Thyroid gland (tissue), 4 donors: ENCODE results near the gene CTSH.

ENCODE experiments used
- CTCF ChIP-seq, 6 experiments: fragments of 200-600 bp in 3 of 6; fragments of 450-650 bp in 3 of 6; sonication (generic) in 3 of 6; IDR thresholded peaks; one replicate each; pipeline ENCODE4 v1.5.1; 2016 to 2019; ENCODE audit warnings: antibody characterized with exemption in 6 of 6, mild to moderate bottlenecking in 2 of 6, inconsistent platforms in 1 of 6, moderate library complexity in 1 of 6
- POLR2A ChIP-seq, 2 donors: fragments of 450-650 bp; IDR thresholded peaks; one replicate each; pipeline ENCODE4 v1.6.1; 2017; ENCODE audit warnings: antibody characterized with exemption in 2 of 2, mild to moderate bottlenecking in 2 of 2, moderate library complexity in 1 of 2

- TF ChIP-seq CTCF (IDR thresholded peaks at IDR 0.05): no peak
- TF ChIP-seq POLR2A (IDR thresholded peaks at IDR 0.05): no peak
These were observed 39.2 kb upstream of the CTSH start for GRCh38 chr15:78984041-78984440.
